SKM-1 treated with dmso at 0.1 percent for 144 hours (cell line): ENCODE data around the gene BRWD1.

Experiments used
- DNase-seq: peaks from one replicate; lab custom pipeline; 2025; ENCODE audit not compliant: unreplicated experiment; lab: John Stamatoyannopoulos, UW

The BRWD1 gene

GRCh38 chr21:39137248-39138178, 175.9 kb downstream of the BRWD1 start:
- DNase-seq = no peak

GRCh38 chr21:39136711-39137110, 176.7 kb downstream of the BRWD1 start:
- no peak for DNase-seq

- peak; percentile 20 for DNase-seq
These were observed 177.3 kb downstream of the BRWD1 start for GRCh38 chr21:39136138-39136537.

GRCh38 chr21:39134288-39134810, 179.1 kb downstream of the BRWD1 start:
- no peak for DNase-seq
